GM18502 (cell line): ENCODE measurements around the gene MYRIP.
A peak's percentile ranks its signal among the peaks of the same experiment; 100 is the strongest.

ENCODE experiments used
- ATAC-seq: cut with Tn5 transposase; IDR thresholded peaks from one replicate; pipeline ENCODE4 v1.9.1; 2021; ENCODE audit warnings: mild to moderate bottlenecking; ENCODE audit not compliant: unreplicated experiment, poor library complexity

The MYRIP gene

DNA sequence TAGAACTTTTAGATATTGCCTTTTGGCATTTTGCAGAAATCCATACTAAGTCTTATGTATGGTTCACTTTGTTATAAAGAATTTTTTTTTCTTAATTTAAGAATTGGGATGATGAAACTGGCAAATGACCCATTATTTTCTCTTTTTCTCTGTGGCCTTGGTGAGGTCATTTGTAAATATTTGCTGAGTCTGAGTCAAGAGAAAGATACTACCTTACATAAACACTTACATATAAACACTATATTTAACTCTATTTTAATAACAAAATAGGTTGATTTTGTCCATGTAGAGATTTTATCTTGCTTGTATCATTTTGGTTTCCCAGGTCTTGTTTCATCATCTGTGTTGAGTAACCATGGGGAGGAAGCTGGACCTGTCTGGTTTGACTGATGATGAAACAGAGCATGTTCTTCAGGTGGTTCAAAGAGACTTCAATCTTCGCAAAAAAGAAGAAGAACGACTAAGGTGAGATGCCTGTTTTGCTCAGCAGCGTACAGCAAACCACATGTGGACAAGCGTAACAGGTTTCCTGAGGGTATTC, 91.1 kb downstream of the MYRIP start:
- ATAC-seq, result no peak

DNA sequence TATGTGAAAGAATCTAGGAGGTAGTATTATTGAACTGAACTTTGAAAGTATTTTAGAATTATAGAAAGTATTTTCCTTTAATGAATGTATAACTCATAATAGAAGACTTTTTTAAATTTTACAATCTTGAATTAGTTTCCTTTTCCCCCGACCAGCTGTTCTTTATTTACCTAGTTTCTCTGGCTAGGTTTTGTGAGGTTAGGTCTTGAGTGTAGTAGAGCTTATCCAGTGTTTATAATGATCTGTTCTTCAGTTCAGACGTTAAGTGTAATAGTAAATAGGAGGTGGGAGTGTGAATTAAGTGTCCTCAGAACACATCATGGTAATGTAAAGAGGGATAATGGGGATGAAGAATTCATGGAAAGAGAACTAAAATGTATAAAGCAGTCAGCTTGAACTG, 93.8 kb downstream of the MYRIP start:
- no peak for ATAC-seq

DNA sequence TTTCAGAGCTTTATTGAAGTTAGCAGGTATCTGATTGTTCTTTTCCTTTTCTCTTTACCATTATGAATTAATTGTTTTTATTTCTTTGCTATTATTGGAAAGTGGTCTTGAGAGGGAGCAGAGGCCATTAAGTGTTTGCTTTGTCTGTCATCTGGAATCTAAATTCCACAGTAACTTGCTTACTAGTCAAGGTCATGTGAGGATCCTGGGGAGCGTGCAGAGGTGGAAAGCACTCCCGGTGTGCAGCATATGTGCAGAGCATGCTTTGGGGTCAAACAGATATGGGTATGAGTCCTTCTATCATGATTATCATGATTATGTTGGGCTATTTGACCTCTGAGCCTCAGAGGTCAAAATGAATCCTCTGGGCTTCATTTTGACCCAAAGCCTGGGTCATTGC, 96.4 kb downstream of the MYRIP start:
- no peak for ATAC-seq

DNA sequence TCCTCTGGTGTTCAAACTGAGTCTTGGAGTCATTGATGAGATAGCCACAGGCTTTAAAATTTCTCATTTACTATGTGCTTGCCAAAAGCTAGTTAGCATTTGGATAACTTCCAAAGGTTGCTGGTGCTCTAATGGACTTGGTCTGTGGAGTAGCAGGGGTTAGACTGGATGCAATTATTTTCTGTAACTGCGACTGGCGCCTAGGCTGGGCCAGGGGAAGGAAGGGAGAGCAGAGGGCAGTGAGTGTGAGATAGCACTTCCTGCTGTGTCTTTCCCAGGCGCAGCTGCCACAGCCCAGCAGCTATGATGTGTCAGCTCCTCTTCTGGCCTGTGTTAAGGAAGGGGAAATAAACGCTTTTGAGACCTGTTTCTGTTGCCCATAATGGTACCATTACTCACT, 98.6 kb downstream of the MYRIP start:
- no peak for ATAC-seq

DNA sequence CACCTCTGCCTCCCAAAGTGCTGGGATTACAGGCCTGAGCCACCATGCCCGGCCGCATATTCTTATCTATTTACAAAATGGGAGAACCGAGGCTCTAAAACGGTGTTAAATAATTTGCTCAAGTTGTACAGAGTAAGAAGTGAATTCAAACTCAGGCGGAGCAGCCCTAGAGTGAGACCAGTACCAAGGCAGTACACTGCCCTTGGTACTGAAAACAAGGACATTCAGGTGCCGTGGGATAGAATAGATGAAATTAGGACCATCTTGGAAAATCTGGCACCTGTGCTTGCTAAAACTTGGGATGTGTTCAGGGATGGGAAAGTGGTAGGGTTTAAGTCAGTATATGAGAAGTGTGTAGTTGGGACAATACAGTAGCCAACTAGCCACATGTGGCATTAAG, 100.7 kb downstream of the MYRIP start:
- ATAC-seq, result no peak

DNA sequence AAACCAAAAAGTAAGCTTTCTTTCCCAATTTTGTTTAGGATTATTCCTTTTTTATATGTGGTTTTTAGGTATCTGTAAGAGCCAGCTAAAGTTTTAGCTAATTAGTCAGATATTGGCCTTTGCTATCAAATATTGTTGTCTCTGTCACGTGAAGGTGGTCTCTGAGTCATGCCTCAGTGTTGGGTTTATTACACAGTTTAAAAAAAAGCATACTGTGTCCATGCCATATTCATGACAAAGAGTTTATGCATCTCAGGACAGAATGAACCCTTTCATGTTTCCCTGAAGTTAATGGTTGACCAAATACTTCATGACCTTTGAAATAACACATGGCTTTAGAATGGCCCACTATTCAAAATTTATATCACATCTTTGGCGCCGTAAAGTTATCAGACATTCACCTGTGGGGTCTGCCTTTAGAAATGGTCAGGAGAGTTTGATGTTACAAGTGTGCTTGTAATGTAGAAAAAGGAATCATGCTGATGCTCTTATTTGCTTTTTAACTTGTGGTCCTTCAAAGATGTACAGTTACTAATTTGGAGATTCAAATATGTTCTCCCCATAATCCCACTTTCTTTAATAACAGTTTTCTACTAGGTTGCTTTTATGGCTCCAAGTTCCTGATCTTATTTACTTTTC, 101.5 kb downstream of the MYRIP start:
- ATAC-seq, result no peak

DNA sequence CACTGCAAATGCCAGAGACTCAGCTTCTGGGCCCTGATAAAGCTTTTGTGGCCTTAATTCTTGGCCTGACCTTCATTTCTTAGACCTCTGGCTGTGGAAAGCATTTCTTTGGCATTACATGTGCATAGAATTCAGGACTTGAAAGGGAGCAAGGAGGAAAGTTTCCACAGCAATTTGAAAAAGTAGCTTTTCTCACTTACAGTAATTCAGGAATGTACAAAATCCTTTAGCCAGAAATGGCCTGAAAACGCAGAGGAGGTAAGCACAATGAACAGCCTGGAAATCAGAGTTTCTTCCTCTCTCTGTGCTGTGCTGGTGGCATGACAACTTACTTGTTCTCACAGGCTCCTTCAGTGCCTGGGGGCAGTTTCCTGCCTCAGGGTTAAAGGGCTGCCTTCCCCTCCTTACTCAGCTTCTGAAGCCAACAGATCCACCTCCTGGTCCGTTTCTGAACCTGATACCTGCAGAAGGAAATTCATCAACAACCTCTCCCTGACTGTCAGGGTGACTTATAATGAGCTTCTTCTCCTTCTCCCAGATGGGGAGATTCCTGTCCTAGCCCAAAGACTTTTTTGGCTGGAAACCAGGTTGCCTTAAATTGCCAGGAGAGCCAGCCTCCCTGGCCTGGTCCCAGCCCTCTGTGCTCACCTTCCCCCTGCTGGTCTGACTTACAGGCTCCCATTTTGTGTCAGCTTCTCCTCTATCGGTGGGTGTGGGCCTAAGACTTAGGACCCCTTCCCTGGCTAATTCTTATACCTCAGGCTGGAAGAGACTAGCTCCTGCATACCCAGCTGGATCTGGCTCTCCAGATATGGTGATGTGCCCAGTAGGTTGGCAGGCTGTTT, 102.3 kb downstream of the MYRIP start:
- no peak for ATAC-seq

DNA sequence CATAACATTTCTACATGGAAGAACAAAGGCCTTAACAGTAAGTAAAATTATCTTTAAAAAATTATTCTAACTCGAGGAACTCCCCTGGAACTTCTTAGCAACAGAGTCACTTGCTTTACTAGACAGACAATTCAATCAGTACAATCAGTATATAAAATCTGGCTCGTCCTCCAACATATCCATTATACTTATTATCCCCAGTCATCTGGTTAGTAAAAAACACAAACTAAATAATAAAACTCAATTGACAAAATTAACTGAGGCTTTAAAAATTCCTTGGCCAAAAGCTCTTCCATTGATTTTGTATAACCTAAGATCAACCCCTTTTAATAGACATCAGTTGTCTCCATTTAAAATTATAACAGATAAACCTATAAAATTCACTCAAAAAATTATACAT, 105.6 kb downstream of the MYRIP start:
- ATAC-seq, result no peak

DNA sequence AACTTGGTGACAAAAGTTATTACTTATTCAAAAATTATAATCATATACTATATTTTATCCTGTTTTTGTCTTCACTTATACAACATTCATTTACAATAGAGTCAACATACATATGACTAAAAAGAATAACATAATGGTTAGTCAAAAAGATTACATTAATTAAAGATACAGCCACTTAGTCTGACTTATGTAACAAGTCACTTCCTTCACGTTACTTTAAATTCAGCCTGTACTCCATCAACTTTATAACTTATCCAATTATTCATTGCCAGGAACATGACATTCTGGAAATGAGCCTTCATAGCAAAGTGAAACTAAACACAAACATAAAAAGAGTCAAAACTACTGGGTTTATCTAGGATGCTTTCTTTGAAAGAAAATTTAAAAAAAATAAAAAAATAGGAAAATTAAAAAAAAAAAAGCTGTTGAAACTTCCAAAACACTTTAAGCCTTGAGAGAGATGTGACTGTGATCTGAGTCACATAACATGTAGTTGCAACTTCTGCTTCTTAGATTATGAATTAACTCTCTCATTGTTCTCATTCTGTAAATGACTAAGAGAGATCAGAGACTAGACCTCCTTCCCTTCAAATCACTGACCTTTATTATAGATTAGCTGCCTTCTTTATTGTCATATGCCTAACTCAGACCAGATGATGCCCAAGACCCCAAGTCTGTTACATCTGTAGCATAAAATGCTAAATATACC, 107.8 kb downstream of the MYRIP start:
- ATAC-seq, result no peak

DNA sequence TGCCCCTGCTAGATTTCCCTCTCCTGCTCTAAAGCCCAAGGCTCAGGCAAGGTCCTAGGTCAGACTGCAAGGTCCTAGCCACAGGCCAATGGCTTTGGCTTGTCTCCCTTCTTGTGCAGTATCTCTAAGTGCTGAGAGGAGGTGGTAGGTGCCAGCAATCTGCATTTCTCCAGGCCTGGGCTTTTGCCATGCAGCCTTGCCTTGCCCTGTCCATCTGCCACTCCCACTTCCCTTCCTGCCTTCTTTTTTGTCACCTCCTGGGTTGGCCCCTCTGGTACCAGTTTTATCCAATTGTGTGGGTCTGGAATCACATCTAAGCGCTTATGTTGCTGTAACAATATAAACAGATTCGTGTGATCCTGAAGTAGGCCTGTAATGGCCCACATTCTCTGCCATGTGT, 109.9 kb downstream of the MYRIP start:
- no peak for ATAC-seq

DNA sequence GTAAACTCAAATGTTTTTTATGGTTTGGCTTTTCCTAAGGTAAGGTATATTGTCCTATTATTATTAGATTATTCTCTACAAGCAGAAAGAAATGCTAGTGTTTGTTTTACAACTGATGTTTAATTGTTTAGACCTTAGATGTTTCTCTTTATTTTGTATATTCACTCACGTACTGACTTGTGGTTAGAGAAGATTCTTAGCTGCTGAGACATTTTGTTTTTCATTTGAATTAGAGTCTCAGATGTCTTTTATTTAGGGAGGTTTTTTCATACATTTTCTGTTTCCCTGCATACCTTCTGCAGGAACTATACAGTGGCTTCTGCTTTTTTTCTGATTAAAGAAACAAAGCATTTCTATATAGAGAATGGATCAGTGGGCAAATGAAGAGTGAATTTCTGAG, 110.9 kb downstream of the MYRIP start:
- ATAC-seq, result no peak

DNA sequence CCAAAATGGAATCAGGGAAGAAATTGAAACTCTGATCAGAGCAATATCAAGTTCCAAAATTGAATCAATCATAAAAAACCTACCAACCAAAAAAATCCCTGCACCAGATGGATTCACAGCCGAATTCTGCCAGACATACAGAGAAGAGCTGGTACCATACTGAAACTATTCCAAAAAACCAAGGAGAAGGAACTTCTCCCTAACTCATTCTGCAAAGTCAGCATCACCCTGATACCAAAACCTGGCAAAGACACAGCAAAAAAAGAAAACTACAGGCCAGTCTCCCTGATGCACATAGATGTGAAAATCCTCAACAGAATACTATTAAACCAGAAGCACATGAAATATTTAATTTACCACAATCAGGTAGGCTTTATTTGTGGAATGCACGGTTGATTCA, 118.1 kb downstream of the MYRIP start:
- no peak for ATAC-seq

DNA sequence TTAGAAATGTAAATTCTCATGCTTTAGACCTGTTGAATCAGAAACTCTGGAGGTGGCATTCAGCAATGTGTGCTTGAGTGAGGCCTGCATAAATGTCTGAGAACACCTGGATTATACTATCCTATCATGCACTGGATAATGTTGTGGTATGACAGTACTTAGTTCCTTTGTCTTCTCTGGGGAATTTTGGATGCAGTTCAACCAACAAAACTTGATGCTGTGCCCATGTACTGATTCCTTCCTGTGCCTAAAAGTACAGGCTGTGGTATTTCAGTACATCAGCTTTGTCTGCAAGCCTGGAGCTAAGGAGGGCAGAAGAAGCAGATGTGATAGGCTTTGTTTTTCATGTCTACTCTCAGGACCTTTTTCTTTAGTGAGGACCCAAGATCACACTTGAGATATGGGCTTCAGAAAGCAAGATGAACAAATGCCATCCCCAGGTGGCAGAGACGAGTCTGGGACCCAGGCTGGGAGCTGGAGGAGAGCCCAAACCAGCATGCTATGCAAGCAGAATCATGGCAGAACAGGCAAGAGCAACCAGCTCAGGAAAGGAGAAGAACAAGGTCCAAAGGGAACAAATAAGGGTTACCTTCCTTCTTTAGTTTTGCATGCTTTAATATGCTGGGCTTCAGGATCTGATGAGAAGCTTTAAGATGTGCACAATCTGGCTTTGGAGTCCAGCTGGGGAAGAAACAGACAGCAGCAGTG, 124.7 kb downstream of the MYRIP start:
- no peak for ATAC-seq

DNA sequence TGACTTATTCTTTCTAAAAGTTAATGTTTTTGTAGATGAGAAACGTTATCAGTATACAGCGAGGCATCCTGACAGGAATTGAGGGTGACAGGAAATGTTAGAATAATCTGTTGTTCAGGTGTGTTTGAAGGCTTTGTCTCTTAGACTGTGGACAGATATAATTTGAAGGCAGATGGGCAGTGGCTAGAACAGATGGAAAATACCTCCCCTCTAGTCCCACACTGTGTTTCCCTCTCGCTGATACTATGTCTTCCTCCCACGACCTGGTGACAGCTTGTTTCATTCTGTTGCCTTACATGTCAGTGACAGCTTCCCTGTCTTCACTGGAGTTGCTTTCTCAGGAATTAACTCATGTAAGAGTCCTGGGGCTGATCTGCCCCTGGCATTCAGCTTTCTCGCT, 125.3 kb downstream of the MYRIP start:
- no peak for ATAC-seq

DNA sequence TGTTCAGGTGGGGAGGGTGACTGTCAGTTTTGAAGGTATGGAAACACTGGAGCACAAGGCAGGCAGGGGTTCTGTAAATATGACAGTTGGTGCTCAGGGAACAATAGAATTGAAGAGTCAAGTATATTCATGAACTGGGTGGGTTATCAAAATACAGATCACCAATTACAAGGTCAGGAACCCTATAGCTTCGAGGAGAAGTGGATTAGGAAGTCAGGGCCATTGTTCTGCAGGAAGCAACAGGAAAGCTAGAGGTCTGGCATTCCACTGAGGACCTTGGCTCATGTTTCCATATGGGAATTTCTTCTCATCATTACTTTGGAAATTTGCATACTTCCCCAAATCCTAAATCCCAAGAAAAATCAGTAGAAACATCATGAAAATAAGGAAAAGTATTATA, 125.9 kb downstream of the MYRIP start:
- ATAC-seq, result no peak

DNA sequence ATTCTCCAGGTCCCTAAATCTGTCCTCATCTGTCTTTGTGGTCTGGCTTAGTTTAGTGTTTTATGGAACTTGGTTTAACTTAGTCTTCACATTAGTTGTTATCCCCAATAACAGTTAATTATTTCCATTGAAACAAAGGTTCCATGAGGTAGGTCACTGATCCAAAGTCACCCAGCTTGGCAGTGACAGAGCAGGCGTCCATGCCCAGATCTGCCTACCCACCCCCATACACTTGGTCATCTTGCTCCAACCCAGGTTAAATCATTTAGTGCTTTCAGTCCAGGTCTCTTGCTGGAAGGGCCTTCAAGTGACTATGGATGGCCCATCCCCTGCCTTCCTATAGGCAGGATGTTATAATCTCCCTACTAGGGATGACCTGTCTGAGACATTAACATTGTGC, 127.4 kb downstream of the MYRIP start:
- ATAC-seq, result no peak

DNA sequence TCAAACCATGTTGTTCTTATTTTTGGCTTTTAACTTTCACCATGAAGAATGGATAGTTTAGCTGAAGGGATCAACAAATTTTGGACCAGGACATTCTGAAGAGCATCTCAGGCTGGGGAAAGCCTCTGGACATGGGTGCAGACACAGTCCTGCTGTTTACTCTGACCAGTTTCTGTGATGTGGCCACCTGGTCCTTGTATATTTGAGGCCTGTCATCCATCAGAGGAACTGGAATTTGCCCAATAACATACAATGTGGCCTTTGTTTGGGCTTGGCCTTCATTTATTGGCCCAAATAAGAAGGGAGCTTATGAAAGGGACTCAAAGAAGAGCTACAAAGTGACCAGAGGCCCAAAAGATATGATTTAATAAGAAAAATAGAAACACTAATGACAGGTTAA, 127.9 kb downstream of the MYRIP start:
- no peak for ATAC-seq

DNA sequence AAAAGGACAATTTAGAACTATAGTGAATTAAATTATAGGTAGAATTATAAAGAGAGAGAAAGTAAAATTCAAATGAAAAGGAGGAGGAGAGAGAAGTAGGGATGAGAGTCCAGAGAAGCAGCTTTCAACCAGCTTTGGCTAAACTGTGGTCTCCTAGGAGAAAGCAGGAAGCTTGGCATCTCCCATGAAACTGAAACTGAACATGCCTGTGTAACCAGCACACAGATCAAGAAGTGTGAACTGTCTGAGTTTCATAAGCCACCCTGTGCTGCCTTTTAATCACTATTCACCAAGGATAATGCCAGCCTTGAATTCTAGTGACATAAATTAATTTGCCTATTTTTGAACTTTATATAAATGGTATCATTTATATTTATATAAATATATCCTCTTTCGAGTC, 128.5 kb downstream of the MYRIP start:
- ATAC-seq, result peak; percentile 71

DNA sequence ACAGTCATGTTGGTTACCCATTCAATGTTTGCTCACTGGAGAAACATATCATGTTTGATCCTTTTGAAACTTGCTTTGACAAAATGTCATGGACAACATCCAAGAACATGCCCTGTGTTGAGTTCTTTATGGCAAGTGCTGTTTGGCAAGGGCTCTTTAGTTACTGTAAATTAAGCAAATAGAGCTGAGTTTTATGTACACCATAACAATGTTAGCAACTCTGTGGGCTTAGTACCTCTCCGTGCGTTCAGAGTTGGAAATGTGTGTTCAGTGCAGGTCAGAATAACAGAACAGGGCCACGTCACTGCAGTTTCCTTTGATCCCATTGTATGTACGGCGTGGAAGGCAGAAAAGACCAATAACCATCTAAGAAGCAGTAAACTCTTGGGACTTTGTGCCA, 132.5 kb downstream of the MYRIP start:
- ATAC-seq, result no peak

DNA sequence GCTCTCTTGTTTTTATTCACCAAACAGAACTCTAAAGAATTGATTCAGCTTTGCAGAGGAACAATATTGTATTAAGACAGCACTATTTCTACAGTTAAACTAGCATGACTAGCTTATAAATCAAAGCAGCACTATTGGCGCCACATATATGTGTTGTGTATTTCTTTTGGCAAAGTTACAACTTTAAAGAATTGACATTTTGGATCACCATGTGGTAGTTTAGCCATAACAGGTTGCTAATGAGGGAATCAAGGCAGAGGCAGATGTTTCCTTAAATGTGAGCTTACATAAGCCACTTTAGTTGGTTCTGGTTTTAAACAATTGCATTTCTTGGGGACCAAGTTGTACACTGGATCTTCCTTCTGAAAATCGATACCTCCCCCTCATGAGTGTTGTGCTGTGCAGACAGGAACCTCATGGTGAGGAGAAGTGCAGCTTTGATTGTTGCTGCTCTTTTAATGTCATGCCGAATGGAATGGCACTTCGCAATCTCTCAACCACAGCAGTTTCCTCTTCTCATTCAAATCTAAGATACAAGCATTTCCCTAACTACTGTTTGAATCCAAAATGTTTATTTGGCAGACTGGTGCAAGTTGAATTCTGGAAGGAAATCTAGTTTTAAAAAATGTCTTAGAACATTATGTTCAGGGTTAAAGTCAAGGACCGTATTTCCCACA, 151.2 kb downstream of the MYRIP start:
- ATAC-seq, result no peak
